ENCODE measurements around the gene IRF9. TPM values are rescaled to one million over a fixed set of nuclear protein-coding genes. Genes with fewer than 3 reads are reported as not detected.

Gene IRF9
- total and polyA plus RNA-seq, 2 of the 13 experiments (the other 11 are each of a cell fraction or from before 2014, with no cell fraction given) = 14.9 to 49.7 TPM

- TF ChIP-seq CBX5 (CRISPR knock-in tag; IDR thresholded peaks at IDR 0.05; ENCODE audit: borderline replicate concordance) (peak; percentile 91; the same call in 1 of the 2 replicates), ZNF230 (CRISPR knock-in tag; IDR thresholded peaks at IDR 0.05) (peak; percentile 99), MEF2D (CRISPR knock-in tag; IDR thresholded peaks at IDR 0.05) (peak; percentile 95), DNMT1 (CRISPR knock-in tag; IDR thresholded peaks at IDR 0.05) (peak; percentile 78), KMT2B (CRISPR knock-in tag; IDR thresholded peaks at IDR 0.05) (peak; percentile 92; the same call in 1 of the 2 replicates), ZNF205 (CRISPR knock-in tag; IDR thresholded peaks at IDR 0.05) (peak; percentile 22; the same call in 1 of the 2 replicates), FOXP4 (CRISPR knock-in tag; IDR thresholded peaks at IDR 0.05) (peak; percentile 82; the same call in 1 of the 2 replicates), SP140L (CRISPR knock-in tag; IDR thresholded peaks at IDR 0.05; ENCODE audit: borderline replicate concordance) (peak; percentile 56; the same call in 1 of the 2 replicates), FLYWCH1 (CRISPR knock-in tag; IDR thresholded peaks at IDR 0.05) (no peak), ZNF598 (CRISPR knock-in tag; IDR thresholded peaks at IDR 0.05; ENCODE audit: borderline replicate concordance) (peak; percentile 99), KDM2A (CRISPR knock-in tag; IDR thresholded peaks at IDR 0.05; ENCODE audit: borderline replicate concordance, low read depth) (peak; percentile 100), NCOR1 (IDR thresholded peaks at IDR 0.05; ENCODE audit: borderline replicate concordance, low read length) (peak; percentile 74; the same call in 1 of the 2 replicates), PATZ1 (CRISPR knock-in tag; IDR thresholded peaks at IDR 0.05) (peak; percentile 68), ZNF678 (CRISPR knock-in tag; IDR thresholded peaks at IDR 0.05) (peak; percentile 66; the same call in 1 of the 2 replicates), ZSCAN31 (CRISPR knock-in tag; IDR thresholded peaks at IDR 0.05; ENCODE audit: low read depth) (peak; percentile 96), BRD4 (CRISPR knock-in tag; IDR thresholded peaks at IDR 0.05) (peak; percentile 96), AHDC1 (CRISPR knock-in tag; IDR thresholded peaks at IDR 0.05; ENCODE audit: borderline replicate concordance) (no peak)
- TF ChIP-seq, protein P1, sequence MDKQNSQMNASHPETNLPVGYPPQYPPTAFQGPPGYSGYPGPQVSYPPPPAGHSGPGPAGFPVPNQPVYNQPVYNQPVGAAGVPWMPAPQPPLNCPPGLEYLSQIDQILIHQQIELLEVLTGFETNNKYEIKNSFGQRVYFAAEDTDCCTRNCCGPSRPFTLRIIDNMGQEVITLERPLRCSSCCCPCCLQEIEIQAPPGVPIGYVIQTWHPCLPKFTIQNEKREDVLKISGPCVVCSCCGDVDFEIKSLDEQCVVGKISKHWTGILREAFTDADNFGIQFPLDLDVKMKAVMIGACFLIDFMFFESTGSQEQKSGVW (CRISPR knock-in tag; IDR thresholded peaks at IDR 0.05; ENCODE audit: borderline replicate concordance) = no peak
Observed at GRCh38 chr14:24212924-24213865, 52.1 kb downstream of the IRF9 start, which contains the start of gene CHMP4A (continued).

Data from HepG2 (cell line).